ENCODE data around the gene LRR1. TPM values are rescaled to one million over a fixed set of nuclear protein-coding genes. Genes with fewer than 3 reads are reported as not detected.
"Not testable (repeated sequence)": the region's sequence is repeated elsewhere in the genome, so short reads cannot be mapped to it uniquely, and the experiment has no call there.

LRR1 gene
- total RNA-seq, 1 donor from 2014 or later = 6.0 TPM

DNA sequence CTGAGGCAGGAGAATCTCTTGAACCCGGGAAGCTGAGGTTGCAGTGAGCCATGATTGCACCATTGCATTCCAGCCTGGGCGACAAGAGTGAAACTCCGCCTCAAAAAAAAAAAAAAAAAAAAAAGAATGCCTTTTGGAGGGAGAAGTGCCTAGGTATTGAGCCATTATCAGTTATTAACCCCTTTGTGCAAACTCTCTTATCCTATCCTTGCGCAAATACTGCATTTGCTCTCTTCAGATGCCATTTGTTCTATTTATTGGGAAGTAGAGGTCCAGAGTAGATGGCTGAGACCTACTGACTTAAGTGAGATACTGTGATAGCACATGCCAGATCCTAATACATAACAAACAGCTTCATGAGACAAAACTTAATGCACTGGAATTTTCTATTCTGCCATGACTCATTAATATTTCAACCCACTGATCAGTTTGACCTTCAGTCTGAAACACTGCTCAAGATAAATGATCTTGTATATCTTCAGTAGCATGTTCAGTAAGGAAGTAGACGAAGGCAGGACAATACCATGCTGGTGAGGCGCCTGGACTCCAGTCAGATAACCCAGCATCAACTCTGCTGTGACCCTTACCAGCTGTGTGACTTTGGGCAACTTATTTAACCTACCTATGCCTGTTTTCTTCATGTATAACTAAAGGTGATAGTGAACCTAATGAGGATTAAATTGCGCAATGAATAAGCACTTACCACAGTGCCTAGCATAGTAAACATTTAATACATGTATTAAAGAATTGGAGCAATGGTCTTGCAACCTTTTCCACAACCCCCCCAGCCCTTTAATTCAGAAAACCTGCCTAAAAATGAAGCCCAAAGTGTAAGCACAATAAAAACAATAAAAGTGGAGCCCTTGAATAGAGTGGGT lies 42.0 kb downstream of the LRR1 start:
- Histone ChIP-seq H3K27me3 (no peaks in the 10 kb centered on the region), H3K36me3 (peaks cover 5% of the 10 kb centered on the region), H3K4me3 (no peak overlapping the region), H3K4me1 (peaks cover 26% of the 10 kb centered on the region), H3K9me3 (no peaks in the 10 kb centered on the region), H3K27ac (no peak overlapping the region)
- intact Hi-C loops (cut with DNase I) = no loop called here
- TF ChIP-seq, protein P1, sequence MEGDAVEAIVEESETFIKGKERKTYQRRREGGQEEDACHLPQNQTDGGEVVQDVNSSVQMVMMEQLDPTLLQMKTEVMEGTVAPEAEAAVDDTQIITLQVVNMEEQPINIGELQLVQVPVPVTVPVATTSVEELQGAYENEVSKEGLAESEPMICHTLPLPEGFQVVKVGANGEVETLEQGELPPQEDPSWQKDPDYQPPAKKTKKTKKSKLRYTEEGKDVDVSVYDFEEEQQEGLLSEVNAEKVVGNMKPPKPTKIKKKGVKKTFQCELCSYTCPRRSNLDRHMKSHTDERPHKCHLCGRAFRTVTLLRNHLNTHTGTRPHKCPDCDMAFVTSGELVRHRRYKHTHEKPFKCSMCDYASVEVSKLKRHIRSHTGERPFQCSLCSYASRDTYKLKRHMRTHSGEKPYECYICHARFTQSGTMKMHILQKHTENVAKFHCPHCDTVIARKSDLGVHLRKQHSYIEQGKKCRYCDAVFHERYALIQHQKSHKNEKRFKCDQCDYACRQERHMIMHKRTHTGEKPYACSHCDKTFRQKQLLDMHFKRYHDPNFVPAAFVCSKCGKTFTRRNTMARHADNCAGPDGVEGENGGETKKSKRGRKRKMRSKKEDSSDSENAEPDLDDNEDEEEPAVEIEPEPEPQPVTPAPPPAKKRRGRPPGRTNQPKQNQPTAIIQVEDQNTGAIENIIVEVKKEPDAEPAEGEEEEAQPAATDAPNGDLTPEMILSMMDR (IDR thresholded peaks at IDR 0.05) = no peak
- no peak for DNase-seq
- no peak for ATAC-seq

DNA sequence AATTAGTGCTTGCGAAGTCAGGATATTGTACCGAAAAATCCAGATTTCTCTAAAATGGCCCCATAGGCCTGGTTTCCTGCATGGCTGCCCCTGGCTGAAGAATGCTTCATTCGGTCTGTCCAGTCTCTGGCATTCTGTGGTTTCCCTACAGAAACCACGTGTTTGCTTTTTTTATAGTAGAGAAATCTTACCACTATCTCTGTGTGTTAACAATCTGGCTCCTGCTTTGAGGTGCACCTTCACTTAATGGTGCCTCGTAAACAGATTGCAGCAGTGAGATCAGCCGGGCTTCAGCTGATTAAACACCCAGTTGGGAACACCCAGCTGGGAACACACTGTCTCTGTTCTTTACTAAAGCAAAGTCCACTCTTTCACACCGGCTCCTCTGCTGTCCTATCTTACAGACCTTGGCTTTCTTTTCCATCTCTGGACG lies 43.0 kb downstream of the LRR1 start:
- Histone ChIP-seq H3K4me1 (peaks cover 17% of the 10 kb centered on the region), H3K9me3 (no peaks in the 10 kb centered on the region), H3K27me3 (no peaks in the 10 kb centered on the region), H3K4me3 (no peak overlapping the region), H3K36me3 (peaks cover 5% of the 10 kb centered on the region), H3K27ac (no peak overlapping the region)
- intact Hi-C loops (cut with DNase I) = no loop called here
- peak; percentile 61 for ATAC-seq
- no peak for DNase-seq
- TF ChIP-seq, protein P1 (IDR thresholded peaks at IDR 0.05) = no peak

DNA sequence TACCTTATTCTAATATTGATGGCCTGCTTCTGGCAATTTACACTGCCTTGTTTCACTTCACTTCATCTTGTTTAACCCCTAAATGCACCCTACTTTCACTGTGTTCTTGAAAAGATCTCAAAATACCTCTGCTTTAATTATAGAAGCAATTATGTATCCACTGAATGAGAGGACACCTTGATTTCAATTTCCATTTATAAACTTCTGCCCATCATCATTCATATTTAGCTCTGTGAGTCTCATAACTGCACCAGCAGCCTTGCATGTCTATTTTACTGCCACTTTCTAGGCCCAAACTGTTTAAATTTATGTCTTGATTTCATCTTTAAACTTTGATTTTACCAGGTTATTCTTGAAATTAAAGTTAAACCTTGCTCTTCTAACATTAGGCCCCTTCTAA lies 43.4 kb downstream of the LRR1 start:
- TF ChIP-seq, protein P1 (IDR thresholded peaks at IDR 0.05) = no peak
- H3K9me3 ChIP-seq = no peaks in the 10 kb centered on the region
- no peak for ATAC-seq
- H3K4me1 ChIP-seq = peaks cover 12% of the 10 kb centered on the region
- H3K27ac ChIP-seq = no peak overlapping the region
- H3K27me3 ChIP-seq = no peaks in the 10 kb centered on the region
- H3K4me3 ChIP-seq = no peak overlapping the region
- DNase-seq = no peak
- peaks cover 5% of the 10 kb centered on the region for H3K36me3 ChIP-seq
- intact Hi-C loops (cut with DNase I) = no loop called here

DNA sequence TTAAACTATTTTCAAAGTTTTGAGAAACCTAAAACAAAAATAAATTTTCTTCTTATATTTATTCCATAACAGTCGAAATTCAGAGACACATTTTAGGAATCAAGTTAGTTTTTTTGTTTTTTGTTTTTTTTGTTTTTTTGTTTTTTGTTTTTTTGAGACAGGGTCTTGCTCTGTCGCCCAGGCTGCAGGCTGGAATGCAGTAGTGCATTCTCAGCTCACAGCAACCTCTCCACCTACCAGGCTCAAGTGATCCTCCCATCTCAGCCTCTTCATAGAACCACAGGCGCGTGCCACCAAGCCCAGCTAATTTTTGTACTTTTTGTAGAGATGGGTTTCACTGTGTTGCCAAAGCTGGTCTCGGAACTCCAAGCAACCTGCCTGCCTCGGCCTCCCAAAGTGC lies 54.8 kb downstream of the LRR1 start:
- no peak for ATAC-seq
- DNase-seq = no peak
- Histone ChIP-seq H3K4me3 (no peak overlapping the region), H3K27ac (no peak overlapping the region), H3K27me3 (no peaks in the 10 kb centered on the region), H3K4me1 (no peaks in the 10 kb centered on the region), H3K36me3 (no peaks in the 10 kb centered on the region), H3K9me3 (no peaks in the 10 kb centered on the region)
- TF ChIP-seq, protein P1 (IDR thresholded peaks at IDR 0.05) = no peak
- intact Hi-C loops (cut with DNase I) = no loop called here

DNA sequence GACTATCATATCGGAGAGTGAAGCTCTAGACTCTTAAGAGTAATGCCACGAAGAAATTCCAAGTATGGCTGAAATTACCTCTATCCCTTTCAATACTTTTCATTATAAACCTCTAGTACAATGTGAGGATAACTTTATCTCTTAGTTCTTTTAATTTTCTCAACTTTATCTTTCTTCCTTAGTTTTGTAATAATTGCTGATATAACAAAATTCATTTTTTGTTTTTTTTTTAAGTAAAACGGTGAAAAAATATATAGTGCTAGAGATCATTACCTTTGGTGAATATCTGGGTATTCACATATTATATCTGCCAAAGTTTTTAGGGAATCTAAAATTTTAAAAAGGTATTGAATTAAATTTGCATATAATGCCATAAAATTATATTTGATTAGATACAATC lies 55.8 kb downstream of the LRR1 start:
- no peak overlapping the region for H3K27ac ChIP-seq
- no peaks in the 10 kb centered on the region for H3K9me3 ChIP-seq
- no peak overlapping the region for H3K4me3 ChIP-seq
- no peak for ATAC-seq
- TF ChIP-seq, protein P1 (IDR thresholded peaks at IDR 0.05) = no peak
- intact Hi-C loops (cut with DNase I) = no loop called here
- H3K27me3 ChIP-seq = no peaks in the 10 kb centered on the region
- H3K4me1 ChIP-seq = no peaks in the 10 kb centered on the region
- DNase-seq = no peak
- H3K36me3 ChIP-seq = no peaks in the 10 kb centered on the region

DNA sequence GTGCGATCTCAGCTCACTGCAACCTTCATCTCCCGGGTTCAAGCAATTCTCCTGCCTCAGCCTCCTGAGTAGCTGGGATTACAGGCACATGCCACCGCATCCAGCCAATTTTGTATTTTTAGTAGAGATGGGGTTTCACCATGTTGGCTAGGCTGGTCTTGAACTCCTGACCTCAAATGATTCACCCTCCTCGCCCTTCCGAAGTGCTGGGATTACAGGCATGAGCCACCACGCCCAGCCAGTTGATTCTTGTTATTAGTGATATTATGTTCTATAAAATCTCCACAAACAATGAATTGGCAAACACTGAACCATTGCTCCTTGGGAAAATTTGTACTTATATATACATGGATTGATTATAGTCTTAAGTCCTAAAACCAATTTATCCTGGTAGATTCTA lies 58.8 kb downstream of the LRR1 start:
- H3K4me1 ChIP-seq; ATAC-seq; H3K27me3 ChIP-seq; intact Hi-C loops (cut with DNase I); H3K4me3 ChIP-seq; H3K27ac ChIP-seq; H3K36me3 ChIP-seq; DNase-seq; H3K9me3 ChIP-seq: not testable (repeated sequence)

Measured in upper lobe of right lung (tissue), 1 donor.